B cell (primary cell): ENCODE results near the gene CCDC87.

ENCODE experiments used
- CTCF ChIP-seq: fragments of 200-600 bp; IDR thresholded peaks from one replicate; pipeline ENCODE4 v1.8.0; 2022; ENCODE audit warnings: antibody characterized with exemption, mild to moderate bottlenecking
- EZH2 ChIP-seq: IDR thresholded peaks from 2 replicates; pipeline ENCODE4 v1.6.1; 2012; ENCODE audit warnings: borderline replicate concordance, low read depth, mild to moderate bottlenecking, moderate library complexity, low read length; ENCODE audit not compliant: insufficient read depth, poor library complexity, severe bottlenecking

GRCh38 chr11:66547662-66548009 lies 45.2 kb downstream of the CCDC87 start:
- no peak for TF ChIP-seq CTCF
- no peak for TF ChIP-seq EZH2
